Stimulated activated CD4-positive, alpha-beta T cell treated with anti-CD3 and anti-CD28 coated beads, Interleukin-1b, Interleukin-23, amount 100 ng/mL, for 24 hours (primary cell): ENCODE data around the gene MRPS5.
"Not testable (repeated sequence)": the region's sequence is repeated elsewhere in the genome, so short reads cannot be mapped to it uniquely, and the experiment has no call there.

ENCODE experiments used
- DNase-seq, 4 experiments: peaks; one replicate each; pipeline ENCODE4 v3.0.0-alpha.2; 2020; ENCODE audit warnings: low read depth in 4 of 4, low spot score in 1 of 4

MRPS5 gene

GRCh38 chr2:95048825-95049682 lies 72.6 kb downstream of the MRPS5 start:
- no peak for DNase-seq

GRCh38 chr2:95047629-95048510 lies 73.7 kb downstream of the MRPS5 start:
- DNase-seq, result no peak

- DNase-seq, result no peak
These were observed 75.1 kb downstream of the MRPS5 start for GRCh38 chr2:95046371-95047112.

- DNase-seq, result no peak
These were observed 77.0 kb downstream of the MRPS5 start for GRCh38 chr2:95044601-95045000.

- no peak for DNase-seq
These were observed 78.1 kb downstream of the MRPS5 start for GRCh38 chr2:95043300-95044093.

- DNase-seq, result no peak
These were observed 78.9 kb downstream of the MRPS5 start for GRCh38 chr2:95042472-95043271.

- no peak for DNase-seq
These were observed 79.7 kb downstream of the MRPS5 start for GRCh38 chr2:95041824-95042442.

GRCh38 chr2:95041060-95041823 lies 80.4 kb downstream of the MRPS5 start:
- no peak for DNase-seq

- DNase-seq, result no peak
These were observed 81.2 kb downstream of the MRPS5 start for GRCh38 chr2:95040426-95040825.

GRCh38 chr2:95039978-95040377 lies 81.6 kb downstream of the MRPS5 start:
- no peak for DNase-seq

- peak in 1 of 4 experiments; percentile 12 for DNase-seq
These were observed 82.2 kb downstream of the MRPS5 start for GRCh38 chr2:95039363-95039762.

- no peak for DNase-seq
These were observed 82.8 kb downstream of the MRPS5 start for GRCh38 chr2:95038635-95039298.

- not testable (repeated sequence) for DNase-seq
These were observed 83.6 kb downstream of the MRPS5 start for GRCh38 chr2:95037841-95038585.

- DNase-seq, result no peak
These were observed 84.2 kb downstream of the MRPS5 start for GRCh38 chr2:95037384-95037839.

- DNase-seq, result no peak
These were observed 84.8 kb downstream of the MRPS5 start for GRCh38 chr2:95036596-95037383.
